ENCODE measurements around the gene ZNF17. TPM values are rescaled to one million over a fixed set of nuclear protein-coding genes. Genes with fewer than 3 reads are reported as not detected.

Gene ZNF17
- total RNA-seq, 2 experiments from 2014 or later = 14.9 to 31.4 TPM

GRCh38 chr19:57382806-57383488 is 28.0 kb upstream of the ZNF17 start:
- ChIA-PET POLR2A (interaction anchor here (0.5 kb wide), 1 partner anchor 16 kb away, joined by 3 read pairs; no protein-coding TSS in a partner anchor), CTCF (ENCODE audit: unreplicated experiment) (no interaction called here)
- no TSS peak for BruUV-seq (replicated peaks)
- Histone ChIP-seq H3K79me2 (ENCODE audit: insufficient read depth, low read depth, low read length) (no peaks in the 10 kb centered on the region), H3K9me2 (ENCODE audit: insufficient read depth, low read length) (no peaks in the 10 kb centered on the region), H4K20me1 (ENCODE audit: insufficient read depth, low read length) (no peaks in the 10 kb centered on the region), H2AFZ (ENCODE audit: low read length) (no peak overlapping the region), H3K4me1 (ENCODE audit: insufficient read depth, low read length, poor library complexity, severe bottlenecking) (no peaks in the 10 kb centered on the region), H3K27ac (ENCODE audit: low read depth, low read length, poor library complexity, severe bottlenecking) (no peak overlapping the region), H3K4me3 (ENCODE audit: low read depth, low read length, poor library complexity, severe bottlenecking) (no peak overlapping the region), H3K4me2 (ENCODE audit: low read length) (no peak overlapping the region), H3K36me3 (ENCODE audit: insufficient read depth, low read length) (peaks cover 10% of the 10 kb centered on the region), H3K9me3 (ENCODE audit: low read length) (peaks cover 8% of the 10 kb centered on the region; the same call in 1 of the 2 replicates)
- intact Hi-C loops (cut with micrococcal nuclease; ENCODE audit: unreplicated experiment) = no loop called here
- DNase-seq (ENCODE audit: low spot score) = no peak
- no peak for TF ChIP-seq EZH2phosphoT487 (IDR thresholded peaks at IDR 0.05; ENCODE audit: borderline replicate concordance, low read depth, low read length)
- TF ChIP-seq, protein P1, sequence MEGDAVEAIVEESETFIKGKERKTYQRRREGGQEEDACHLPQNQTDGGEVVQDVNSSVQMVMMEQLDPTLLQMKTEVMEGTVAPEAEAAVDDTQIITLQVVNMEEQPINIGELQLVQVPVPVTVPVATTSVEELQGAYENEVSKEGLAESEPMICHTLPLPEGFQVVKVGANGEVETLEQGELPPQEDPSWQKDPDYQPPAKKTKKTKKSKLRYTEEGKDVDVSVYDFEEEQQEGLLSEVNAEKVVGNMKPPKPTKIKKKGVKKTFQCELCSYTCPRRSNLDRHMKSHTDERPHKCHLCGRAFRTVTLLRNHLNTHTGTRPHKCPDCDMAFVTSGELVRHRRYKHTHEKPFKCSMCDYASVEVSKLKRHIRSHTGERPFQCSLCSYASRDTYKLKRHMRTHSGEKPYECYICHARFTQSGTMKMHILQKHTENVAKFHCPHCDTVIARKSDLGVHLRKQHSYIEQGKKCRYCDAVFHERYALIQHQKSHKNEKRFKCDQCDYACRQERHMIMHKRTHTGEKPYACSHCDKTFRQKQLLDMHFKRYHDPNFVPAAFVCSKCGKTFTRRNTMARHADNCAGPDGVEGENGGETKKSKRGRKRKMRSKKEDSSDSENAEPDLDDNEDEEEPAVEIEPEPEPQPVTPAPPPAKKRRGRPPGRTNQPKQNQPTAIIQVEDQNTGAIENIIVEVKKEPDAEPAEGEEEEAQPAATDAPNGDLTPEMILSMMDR (conservative IDR thresholded peaks at IDR 0.05; ENCODE audit: low read length) = no peak

GRCh38 chr19:57389194-57389729 is 21.7 kb upstream of the ZNF17 start:
- Histone ChIP-seq H3K9me3 (ENCODE audit: low read length) (peaks cover 22% of the 10 kb centered on the region; the same call in 1 of the 2 replicates), H3K79me2 (ENCODE audit: insufficient read depth, low read depth, low read length) (peaks cover 27% of the 10 kb centered on the region; the same call in 1 of the 2 replicates), H3K4me3 (ENCODE audit: low read depth, low read length, poor library complexity, severe bottlenecking) (peak overlapping the region; percentile 86), H3K4me2 (ENCODE audit: low read length) (peak overlapping the region; percentile 53), H3K9me2 (ENCODE audit: insufficient read depth, low read length) (no peaks in the 10 kb centered on the region), H3K27ac (ENCODE audit: low read depth, low read length, poor library complexity, severe bottlenecking) (peak overlapping the region; percentile 14), H4K20me1 (ENCODE audit: insufficient read depth, low read length) (no peaks in the 10 kb centered on the region), H3K36me3 (ENCODE audit: insufficient read depth, low read length) (peaks cover 17% of the 10 kb centered on the region), H2AFZ (ENCODE audit: low read length) (peak overlapping the region; percentile 100), H3K4me1 (ENCODE audit: insufficient read depth, low read length, poor library complexity, severe bottlenecking) (peaks cover 16% of the 10 kb centered on the region)
- intact Hi-C loops (cut with micrococcal nuclease; ENCODE audit: unreplicated experiment) = loop anchor here (1.0 kb wide), 1 partner anchor 26 kb away; the partner anchor contains the start of genes TRAPPC2B and ZNF547
- ChIA-PET POLR2A (interaction anchor here (0.6 to 1.3 kb wide), 4 partner anchors 20 to 1165 kb away, joined by 3 read pairs; partner anchors contain the start of genes TRAPPC2B and ZNF547), CTCF (ENCODE audit: unreplicated experiment) (no interaction called here)
- no peak for TF ChIP-seq EZH2phosphoT487 (IDR thresholded peaks at IDR 0.05; ENCODE audit: borderline replicate concordance, low read depth, low read length)
- TF ChIP-seq, protein P1 (conservative IDR thresholded peaks at IDR 0.05; ENCODE audit: low read length) = no peak
- no peak for DNase-seq (ENCODE audit: low spot score)
- no TSS peak for BruUV-seq (replicated peaks)

Data from OCI-LY7 (cell line).